Psoas muscle (tissue), 8 donors: ENCODE results near the gene MCL1. TPM values are rescaled to one million over a fixed set of nuclear protein-coding genes. Genes with fewer than 3 reads are reported as not detected.

Experiments used
- ATAC-seq, 4 donors: fragments of 200-7000 bp; cut with Tn5 transposase; one replicate each; pipeline ENCODE4 v1.9.1; 2020; ENCODE audit warnings: moderate library complexity in 3 of 4, mild to moderate bottlenecking in 2 of 4
- DNase-seq, 2 donors: peaks; one replicate each; pipeline ENCODE4 v3.0.0-alpha.2; 2020
- H3K27ac ChIP-seq: fragments of 200-600 bp; one replicate; pipeline ENCODE4 v1.8.0; 2022
- H3K27me3 ChIP-seq, 3 donors: fragments of 200-600 bp in 1 of 3; one replicate each; pipeline versions ENCODE4 v1.6.1 to v1.8.0; 2013 to 2022; ENCODE audit warnings: low read length in 2 of 3, mild to moderate bottlenecking in 2 of 3, moderate library complexity in 1 of 3; ENCODE audit not compliant: insufficient read depth in 3 of 3
- H3K36me3 ChIP-seq, 2 donors: fragments of 200-600 bp in 1 of 2; one replicate each; pipeline versions ENCODE4 v1.6.1 to v1.8.0; 2013 to 2022; ENCODE audit warnings: low read depth in 1 of 2, mild to moderate bottlenecking in 1 of 2, moderate library complexity in 1 of 2; ENCODE audit not compliant: insufficient read depth in 1 of 2
- H3K4me1 ChIP-seq: fragments of 200-600 bp; one replicate; pipeline ENCODE4 v1.8.0; 2022
- H3K4me3 ChIP-seq: fragments of 200-600 bp; one replicate; pipeline ENCODE4 v1.8.0; 2022; ENCODE audit warnings: mild to moderate bottlenecking
- H3K9me3 ChIP-seq: fragments of 200-600 bp; one replicate; pipeline ENCODE4 v1.8.0; 2022
- WGBS, 3 donors: extraction: QIAGEN DNeasy Blood & Tissue Kit; methylation state at CpG; one replicate each; pipeline versions ENCODE4 v1.1.6 to v1.1.7; 2013; 5-methylcytosine and 5-hydroxymethylcytosine counted together
- intact Hi-C, 2 donors: fragments of 100-400 bp; cut with DNase I; formaldehyde crosslinking; loops; one replicate each; pipeline versions ENCODE4 v1.11.0 to v1.14.2; 2022
- polyA plus RNA-seq, 3 donors: library from polyadenylated mRNA; stranded (reverse); fragments of 200-250 nt; gene quantifications; one replicate each; pipeline ENCODE4 v1.2.3, GENCODE V29; 2013
- total RNA-seq, 4 donors: library from RNA; stranded (reverse); fragmentation: NEBNext Ultra II Directional in 2 of 4; extraction: Animal tissue kit (Norgen Biotek cat#: 25700) in 2 of 4; gene quantifications; one replicate each; pipeline versions ENCODE4 v1.2.1 to v1.2.4, GENCODE V29; 2021 to 2023
- TF ChIP-seq, protein P1 (sequence below): fragments of 200-600 bp; IDR thresholded peaks from one replicate; pipeline ENCODE4 v1.8.0; 2022; ENCODE audit warnings: antibody characterized with exemption
- donor health status: healthy with polysubstance abuse.
- donor health status: DM: no; HTN: no; CAD: no; lungs with moderate emphysema.
- donor health status: Bipolar disorder and iron deficiency.
- donor health status: healthy.
- donor health status: DM: yes; HTN: yes; CAD: no.
- donor health status: DM: no; HTN: no; CAD: no.
- donor health status: DM: no; HTN: no; CAD: no.
- donor health status: DM: yes; HTN: yes; CAD: no.

MCL1 gene
- total and polyA plus RNA-seq, 7 donors, result 97.2 to 192 (median 128) TPM

DNA sequence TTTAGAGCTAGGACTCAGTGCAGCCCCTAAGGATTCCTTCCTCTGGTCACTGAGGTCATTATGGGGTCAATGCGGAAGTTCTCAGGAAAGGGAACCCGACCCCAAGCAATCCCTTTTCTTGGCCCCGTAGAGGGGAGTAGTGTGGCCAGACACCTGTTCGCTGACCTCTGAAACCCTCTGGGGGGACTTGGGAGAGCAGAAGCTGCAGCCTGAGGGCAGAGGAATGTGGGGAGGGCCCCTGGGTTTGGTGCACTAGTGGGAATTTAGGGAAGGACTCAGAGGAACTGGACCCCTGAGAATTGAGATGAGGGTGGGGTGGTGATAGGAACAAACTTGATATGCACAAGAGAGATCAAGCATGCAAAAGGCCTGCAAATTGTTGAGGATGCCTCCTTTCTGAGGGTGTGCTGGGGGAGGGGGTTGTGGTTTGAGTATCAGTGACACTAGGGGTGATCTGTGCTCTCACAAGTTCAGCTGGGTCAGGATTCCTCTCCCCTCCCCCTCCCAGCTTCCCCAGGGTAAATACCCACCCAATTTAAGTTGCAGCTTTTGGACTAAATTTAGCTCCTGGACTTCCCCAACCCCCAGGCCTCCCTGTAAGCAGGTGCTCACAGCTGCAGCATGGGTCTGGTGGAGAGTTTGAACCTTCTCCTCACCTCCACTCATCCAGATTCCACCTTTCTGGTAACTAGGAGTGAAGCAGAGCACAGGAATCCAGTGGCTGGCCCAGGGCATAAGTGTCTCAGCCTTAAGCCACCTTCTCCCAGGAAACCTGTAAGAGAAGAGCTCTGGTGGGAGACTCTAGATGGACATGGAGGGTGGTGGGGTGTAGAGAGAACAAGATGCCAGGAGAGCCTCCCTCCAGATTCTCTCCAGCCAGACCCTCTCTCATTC lies 16.7 kb downstream of the MCL1 start:
- Histone ChIP-seq H3K36me3 (peaks cover 0 to 6% of the 10 kb centered on the region in 2 donors), H3K27ac (peak overlapping the region; percentile 100), H3K27me3 (no peaks in the 10 kb centered on the region), H3K4me3 (peak overlapping the region; percentile 71), H3K9me3 (no peaks in the 10 kb centered on the region), H3K4me1 (peaks cover 73% of the 10 kb centered on the region)
- intact Hi-C loops, result loop anchor here in 1 of 2 donors (10.0 kb wide), 1 partner anchor 132 kb away; the partner anchor contains the start of gene GOLPH3L
- DNase-seq (peak in 1 of 2 donors; percentile 69), ATAC-seq (peak in 1 of 4 donors; percentile 11)
- TF ChIP-seq, protein P1, sequence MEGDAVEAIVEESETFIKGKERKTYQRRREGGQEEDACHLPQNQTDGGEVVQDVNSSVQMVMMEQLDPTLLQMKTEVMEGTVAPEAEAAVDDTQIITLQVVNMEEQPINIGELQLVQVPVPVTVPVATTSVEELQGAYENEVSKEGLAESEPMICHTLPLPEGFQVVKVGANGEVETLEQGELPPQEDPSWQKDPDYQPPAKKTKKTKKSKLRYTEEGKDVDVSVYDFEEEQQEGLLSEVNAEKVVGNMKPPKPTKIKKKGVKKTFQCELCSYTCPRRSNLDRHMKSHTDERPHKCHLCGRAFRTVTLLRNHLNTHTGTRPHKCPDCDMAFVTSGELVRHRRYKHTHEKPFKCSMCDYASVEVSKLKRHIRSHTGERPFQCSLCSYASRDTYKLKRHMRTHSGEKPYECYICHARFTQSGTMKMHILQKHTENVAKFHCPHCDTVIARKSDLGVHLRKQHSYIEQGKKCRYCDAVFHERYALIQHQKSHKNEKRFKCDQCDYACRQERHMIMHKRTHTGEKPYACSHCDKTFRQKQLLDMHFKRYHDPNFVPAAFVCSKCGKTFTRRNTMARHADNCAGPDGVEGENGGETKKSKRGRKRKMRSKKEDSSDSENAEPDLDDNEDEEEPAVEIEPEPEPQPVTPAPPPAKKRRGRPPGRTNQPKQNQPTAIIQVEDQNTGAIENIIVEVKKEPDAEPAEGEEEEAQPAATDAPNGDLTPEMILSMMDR, result no peak
- 2 to 3% (median 3%) methylated on average over 4 of the region's 4 CpGs for WGBS, 3 donors

DNA sequence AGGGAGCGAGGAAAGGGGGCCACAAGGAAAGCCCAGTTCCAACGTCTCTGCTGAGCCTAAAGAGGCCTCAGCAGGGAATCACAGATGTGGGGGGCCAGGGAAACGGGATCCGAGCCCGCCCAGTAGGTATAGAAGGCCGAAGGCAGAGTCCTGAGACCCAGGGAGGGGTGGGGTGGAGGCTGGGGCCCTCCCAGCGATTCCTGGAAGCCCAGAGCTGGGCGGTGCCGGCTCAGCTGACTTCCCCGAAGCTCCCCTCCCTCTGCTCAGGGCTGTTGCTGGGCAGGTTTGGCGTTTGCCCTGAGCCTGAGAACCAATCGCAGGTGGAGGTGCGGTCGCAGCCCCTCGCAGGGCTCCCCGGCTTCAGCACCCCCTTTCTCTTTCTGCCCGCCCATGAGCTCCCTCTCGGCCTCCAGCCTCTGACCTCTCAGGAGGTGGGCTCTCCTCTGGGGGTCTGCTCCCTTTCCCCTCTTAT lies 17.4 kb downstream of the MCL1 start:
- peak overlapping the region; percentile 71 for H3K4me3 ChIP-seq
- DNase-seq (peak; percentile 93 to 97), ATAC-seq (peak; percentile 77 to 80 (median 78))
- WGBS, 3 donors, result 0% methylated on average over 8 to 18 of the region's 18 CpGs
- peak overlapping the region; percentile 100 for H3K27ac ChIP-seq
- peaks cover 0 to 12% of the 10 kb centered on the region in 2 donors for H3K36me3 ChIP-seq
- intact Hi-C loops, result loop anchor here (1.0 to 10.0 kb wide), 5 partner anchors 17 to 133 kb away; partner anchors contain the start of genes MCL1 (in 2 of the 2), ENSA (in 1 of the 2) and GOLPH3L (in 1 of the 2)
- H3K4me1 ChIP-seq, result peaks cover 67% of the 10 kb centered on the region
- no peaks in the 10 kb centered on the region for H3K27me3 ChIP-seq
- TF ChIP-seq, protein P1, result no peak
- no peaks in the 10 kb centered on the region for H3K9me3 ChIP-seq

DNA sequence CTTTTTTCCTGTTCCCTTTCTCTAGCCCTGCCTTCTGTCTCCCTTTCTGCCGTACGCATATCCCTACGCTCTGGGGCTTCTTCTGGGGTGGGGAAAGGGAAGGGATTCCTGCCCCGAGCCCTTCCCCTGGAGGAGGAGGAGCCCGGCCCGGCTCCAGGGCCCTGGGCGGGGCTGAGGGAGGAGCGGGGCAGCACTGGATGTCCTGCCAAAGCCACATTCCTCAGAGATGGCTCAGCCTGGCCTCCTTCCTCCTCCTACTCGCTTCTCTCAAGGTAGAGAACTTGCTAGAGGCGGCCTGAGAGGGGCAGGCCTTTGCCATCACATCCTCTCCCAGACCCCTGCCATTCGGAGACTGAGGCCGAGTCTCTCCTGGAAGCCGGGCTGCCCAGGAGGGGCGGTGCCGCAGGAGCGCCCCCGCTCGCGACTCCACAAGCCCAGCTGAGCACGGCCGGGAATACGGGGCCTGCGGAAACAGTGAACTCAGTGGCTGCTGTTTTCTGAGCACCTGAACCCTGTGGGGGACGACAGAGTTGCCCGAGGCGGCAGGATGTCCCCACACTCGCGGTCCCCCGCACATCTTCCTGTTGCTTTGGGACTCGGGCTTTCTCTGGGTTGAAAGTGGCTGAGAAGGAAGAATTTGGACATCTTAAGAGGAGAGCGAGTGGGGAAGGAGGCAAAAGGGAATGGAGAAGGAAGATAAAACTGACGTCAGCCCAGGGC lies 18.0 kb downstream of the MCL1 start:
- TF ChIP-seq, protein P1, result no peak
- peaks cover 61% of the 10 kb centered on the region for H3K4me1 ChIP-seq
- H3K27ac ChIP-seq, result peak overlapping the region; percentile 100
- H3K27me3 ChIP-seq, result no peaks in the 10 kb centered on the region
- DNase-seq (peak; percentile 93 to 97), ATAC-seq (peak; percentile 84 to 86 (median 85))
- intact Hi-C loops, result loop anchor here (1.0 to 10.0 kb wide), 5 partner anchors 17 to 133 kb away; partner anchors contain the start of genes MCL1 (in 2 of the 2), ENSA (in 1 of the 2) and GOLPH3L (in 1 of the 2)
- peaks cover 0 to 16% of the 10 kb centered on the region in 2 donors for H3K36me3 ChIP-seq
- WGBS, 3 donors, result 1 to 2% (median 1%) methylated on average over 28 to 32 of the region's 32 CpGs
- H3K9me3 ChIP-seq, result no peaks in the 10 kb centered on the region
- H3K4me3 ChIP-seq, result peak overlapping the region; percentile 71

DNA sequence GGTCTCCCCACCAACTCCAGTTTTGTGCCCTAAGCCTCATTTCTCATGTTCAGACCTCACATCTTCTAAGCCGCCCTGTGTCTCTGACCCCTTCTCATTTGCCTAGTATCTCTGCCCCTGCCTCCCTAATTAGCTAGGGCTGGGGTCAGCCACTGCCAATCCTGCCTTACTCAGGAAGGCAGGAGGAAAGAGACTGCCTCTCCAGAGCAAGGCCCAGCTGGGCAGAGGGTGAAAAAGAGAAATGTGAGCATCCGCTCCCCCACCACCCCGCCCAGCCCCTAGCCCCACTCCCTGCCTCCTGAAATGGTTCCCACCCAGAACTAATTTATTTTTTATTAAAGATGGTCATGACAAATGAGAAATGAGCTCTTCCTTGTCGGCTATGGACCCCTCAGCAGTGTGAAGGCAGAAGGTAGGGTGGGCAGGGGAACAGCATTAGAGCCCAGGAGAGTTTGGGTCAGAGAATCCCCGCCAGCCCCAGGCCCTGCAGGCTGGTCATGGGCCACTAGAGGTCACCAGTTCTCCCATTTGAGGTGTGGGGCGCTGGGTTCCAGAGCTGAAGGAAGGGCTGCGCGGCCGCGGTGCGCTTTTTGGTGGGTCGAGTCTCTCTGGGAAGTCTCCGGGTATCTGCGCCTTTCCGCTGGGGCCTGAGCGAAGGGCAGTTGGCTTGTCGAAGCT lies 18.7 kb downstream of the MCL1 start:
- intact Hi-C loops, result loop anchor here (1.0 to 10.0 kb wide), 5 partner anchors 18 to 134 kb away; partner anchors contain the start of genes MCL1 (in 2 of the 2), ENSA (in 1 of the 2) and GOLPH3L (in 1 of the 2)
- Histone ChIP-seq H3K27me3 (no peaks in the 10 kb centered on the region), H3K4me1 (peaks cover 54% of the 10 kb centered on the region), H3K9me3 (no peaks in the 10 kb centered on the region), H3K36me3 (peaks cover 0 to 23% of the 10 kb centered on the region in 2 donors), H3K27ac (peak overlapping the region; percentile 100), H3K4me3 (peak overlapping the region; percentile 71)
- ATAC-seq (peak; percentile 64 to 76 (median 70)), DNase-seq (peak; percentile 91 to 95)
- WGBS, 3 donors, result 12 to 16% (median 14%) methylated on average over 17 of the region's 17 CpGs
- TF ChIP-seq, protein P1, result peak; percentile 81
